ENCODE measurements around the gene ULBP2.
"Not testable (repeated sequence)": the region's sequence is repeated elsewhere in the genome, so short reads cannot be mapped to it uniquely, and the experiment has no call there.

Gene ULBP2

GRCh38 chr6:149962461-149963211 is 20.8 kb downstream of the ULBP2 start:
- TF ChIP-seq, protein P1, sequence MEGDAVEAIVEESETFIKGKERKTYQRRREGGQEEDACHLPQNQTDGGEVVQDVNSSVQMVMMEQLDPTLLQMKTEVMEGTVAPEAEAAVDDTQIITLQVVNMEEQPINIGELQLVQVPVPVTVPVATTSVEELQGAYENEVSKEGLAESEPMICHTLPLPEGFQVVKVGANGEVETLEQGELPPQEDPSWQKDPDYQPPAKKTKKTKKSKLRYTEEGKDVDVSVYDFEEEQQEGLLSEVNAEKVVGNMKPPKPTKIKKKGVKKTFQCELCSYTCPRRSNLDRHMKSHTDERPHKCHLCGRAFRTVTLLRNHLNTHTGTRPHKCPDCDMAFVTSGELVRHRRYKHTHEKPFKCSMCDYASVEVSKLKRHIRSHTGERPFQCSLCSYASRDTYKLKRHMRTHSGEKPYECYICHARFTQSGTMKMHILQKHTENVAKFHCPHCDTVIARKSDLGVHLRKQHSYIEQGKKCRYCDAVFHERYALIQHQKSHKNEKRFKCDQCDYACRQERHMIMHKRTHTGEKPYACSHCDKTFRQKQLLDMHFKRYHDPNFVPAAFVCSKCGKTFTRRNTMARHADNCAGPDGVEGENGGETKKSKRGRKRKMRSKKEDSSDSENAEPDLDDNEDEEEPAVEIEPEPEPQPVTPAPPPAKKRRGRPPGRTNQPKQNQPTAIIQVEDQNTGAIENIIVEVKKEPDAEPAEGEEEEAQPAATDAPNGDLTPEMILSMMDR (IDR thresholded peaks at IDR 0.05; ENCODE audit: low read depth, low read length) = no peak
- DNase-seq (ENCODE audit: low read depth in 2 of 2) = no peak
- H3K4me3 ChIP-seq (replicated peaks in 1 of 2; ENCODE audit: low read depth in 2 of 2, low read length in 2 of 2) = peak overlapping the region in 1 of 2 donors; percentile 56

DNA sequence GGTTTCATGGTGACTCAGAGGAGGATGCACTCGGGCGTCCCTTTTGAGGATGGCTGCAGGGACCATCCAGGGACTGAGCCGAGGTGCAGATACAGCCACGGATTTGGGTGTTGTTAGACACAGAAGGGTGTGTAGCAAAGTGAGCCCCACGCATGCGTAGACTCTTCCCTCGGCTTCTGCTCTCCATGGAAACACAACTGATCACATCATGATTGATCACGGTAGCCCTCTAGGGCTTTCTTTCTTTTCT is 21.3 kb downstream of the ULBP2 start:
- peak overlapping the region; percentile 34 to 56 for H3K4me3 ChIP-seq (replicated peaks in 1 of 2; ENCODE audit: low read depth in 2 of 2, low read length in 2 of 2)
- TF ChIP-seq, protein P1 (IDR thresholded peaks at IDR 0.05; ENCODE audit: low read depth, low read length) = no peak
- DNase-seq (ENCODE audit: low read depth in 2 of 2) = peak; percentile 21 to 50

DNA sequence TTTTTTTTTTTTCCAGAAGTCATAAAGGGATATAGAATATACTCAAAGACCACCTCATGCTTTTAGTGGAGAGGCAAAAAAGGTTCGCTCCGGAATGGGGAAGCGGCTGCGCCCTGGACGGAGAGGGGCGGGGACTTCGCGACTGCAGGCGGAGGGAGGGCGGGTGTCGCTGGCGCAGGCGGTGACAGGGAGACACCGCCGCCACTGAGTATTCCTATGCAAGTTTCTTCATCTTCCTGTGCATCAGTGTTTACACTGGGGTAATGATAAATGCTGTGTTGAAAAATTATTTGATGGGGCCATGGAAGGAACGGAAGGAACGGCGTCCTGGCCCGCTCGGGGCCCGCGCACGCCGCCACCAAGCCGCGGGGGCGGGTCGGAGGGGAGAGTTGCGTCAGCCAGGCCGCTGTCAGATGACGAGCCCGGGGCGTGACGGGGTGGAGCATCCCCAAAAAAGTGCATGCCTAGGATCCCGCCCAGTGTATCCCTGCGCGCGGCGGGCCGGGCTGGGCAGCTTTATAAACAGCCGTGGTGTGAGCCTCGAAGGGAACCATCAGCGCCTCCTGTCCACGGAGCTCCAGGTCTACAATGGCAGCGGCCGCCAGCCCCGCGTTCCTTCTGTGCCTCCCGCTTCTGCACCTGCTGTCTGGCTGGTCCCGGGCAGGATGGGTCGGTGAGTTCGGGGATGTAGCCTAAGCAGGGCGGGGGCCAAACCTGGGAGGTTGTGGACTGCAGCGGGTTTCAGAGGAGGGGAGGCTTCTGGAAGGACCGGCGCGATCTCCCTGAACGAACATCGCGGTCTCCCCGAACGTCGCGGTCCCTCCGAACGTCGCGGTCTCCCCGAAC is 21.9 kb downstream of the ULBP2 start, which contains the start of gene ULBP1:
Gene ULBP1 (plus strand): TSS at position 482 of the 846 bp plus-strand sequence. CDS start 107 bp downstream, at position 589.
- DNase-seq (ENCODE audit: low read depth in 2 of 2) = peak; percentile 84 to 86
- TF ChIP-seq, protein P1 (IDR thresholded peaks at IDR 0.05; ENCODE audit: low read depth, low read length) = no peak
- peak within 1 kb of the TSS; percentile 34 to 56 for H3K4me3 ChIP-seq (replicated peaks in 1 of 2; ENCODE audit: low read depth in 2 of 2, low read length in 2 of 2)

DNA sequence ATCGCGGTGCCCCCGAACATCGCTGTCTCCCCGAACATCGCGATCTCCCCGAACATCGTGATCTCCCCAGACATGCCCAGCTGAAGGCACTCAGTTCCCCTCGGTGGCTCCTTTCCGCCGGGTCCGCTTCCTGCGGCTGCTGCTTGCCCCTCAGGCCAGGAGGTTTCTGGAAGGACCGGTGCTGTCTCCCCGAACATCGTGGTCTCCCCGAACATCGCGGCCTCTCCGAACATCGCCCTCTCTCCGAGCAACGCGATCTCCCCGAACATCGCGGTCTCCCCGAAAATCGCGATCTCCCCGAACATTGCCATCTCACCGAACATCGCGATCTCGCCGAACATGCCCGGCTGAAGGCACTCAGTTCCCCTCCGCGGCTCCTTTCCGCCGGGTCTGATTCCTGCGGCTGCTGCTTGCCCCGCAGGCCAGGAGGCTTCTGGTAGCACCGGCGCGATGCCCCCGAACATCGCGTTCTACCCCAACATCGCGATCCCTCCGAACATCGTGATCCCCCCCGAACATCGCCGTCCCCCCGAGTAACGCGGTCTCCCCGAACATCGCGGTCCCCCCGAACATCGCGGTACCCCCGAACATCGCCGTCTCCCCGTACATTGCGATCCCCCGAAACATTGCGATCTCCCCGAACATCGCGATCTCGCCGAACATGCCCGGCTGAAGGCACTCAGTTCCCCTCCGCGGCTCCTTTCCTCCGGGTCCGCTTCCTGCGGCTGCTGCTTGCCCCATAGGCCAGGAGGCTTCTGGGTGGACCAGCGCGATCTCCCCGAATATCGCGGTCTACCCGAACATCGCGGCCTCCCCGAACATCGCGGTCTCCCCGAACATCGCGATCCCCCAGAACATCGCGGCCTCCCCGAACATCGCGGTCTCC is 22.7 kb downstream of the ULBP2 start:
- peak in 1 of 2 donors; percentile 12 for DNase-seq (ENCODE audit: low read depth in 2 of 2)

GRCh38 chr6:149965194-149966020 is 23.6 kb downstream of the ULBP2 start:
- TF ChIP-seq, protein P1 (IDR thresholded peaks at IDR 0.05; ENCODE audit: low read depth, low read length) = no peak
- peak overlapping the region; percentile 34 to 56 for H3K4me3 ChIP-seq (replicated peaks in 1 of 2; ENCODE audit: low read depth in 2 of 2, low read length in 2 of 2)
- DNase-seq (ENCODE audit: low read depth in 2 of 2) = no peak

More for the DNA sequence above, 22.7 kb downstream of the ULBP2 start:
- H3K4me3 ChIP-seq (replicated peaks in 1 of 2; ENCODE audit: low read depth in 2 of 2, low read length in 2 of 2) = peak overlapping the region; percentile 34 to 56
- TF ChIP-seq, protein P1 (IDR thresholded peaks at IDR 0.05; ENCODE audit: low read depth, low read length) = no peak

- H3K4me3 ChIP-seq (replicated peaks in 1 of 2; ENCODE audit: low read depth in 2 of 2, low read length in 2 of 2); DNase-seq (ENCODE audit: low read depth in 2 of 2): not testable (repeated sequence)
These were observed 24.5 kb downstream of the ULBP2 start for GRCh38 chr6:149966319-149966718.

All from cardiac fibroblast (primary cell).